Measurements from ENCODE around the gene ANKS3.

ANKS3 gene

GRCh38 chr16:4700997-4701743 lies 32.9 kb downstream of the ANKS3 start:
- H3K36me3 Mint-ChIP-seq = peaks cover 5% of the 10 kb centered on the region
- H3K9me3 Mint-ChIP-seq = no peaks in the 10 kb centered on the region
- no peaks in the 10 kb centered on the region for H3K4me1 Mint-ChIP-seq
- H3K27ac Mint-ChIP-seq = no peak overlapping the region
- ATAC-seq (ENCODE audit: low read depth) = no peak
- no peak overlapping the region for H3K4me3 Mint-ChIP-seq
- no peaks in the 10 kb centered on the region for H3K27me3 Mint-ChIP-seq
- DNase-seq (ENCODE audit: low spot score in 2 of 2) = no peak

- DNase-seq (ENCODE audit: low spot score in 2 of 2) (no peak), ATAC-seq (ENCODE audit: low read depth) (no peak)
- no peaks in the 10 kb centered on the region for H3K9me3 Mint-ChIP-seq
- no peaks in the 10 kb centered on the region for H3K27me3 Mint-ChIP-seq
- H3K4me3 Mint-ChIP-seq = no peak overlapping the region
- H3K36me3 Mint-ChIP-seq = peaks cover 5% of the 10 kb centered on the region
- peaks cover under 1% of the 10 kb centered on the region for H3K4me1 Mint-ChIP-seq
- no peak overlapping the region for H3K27ac Mint-ChIP-seq
Measured at GRCh38 chr16:4700380-4700996, 33.6 kb downstream of the ANKS3 start.

- ATAC-seq (ENCODE audit: low read depth) (no peak), DNase-seq (ENCODE audit: low spot score in 2 of 2) (no peak)
- peaks cover 1% of the 10 kb centered on the region for H3K36me3 Mint-ChIP-seq
- no peaks in the 10 kb centered on the region for H3K9me3 Mint-ChIP-seq
- no peaks in the 10 kb centered on the region for H3K27me3 Mint-ChIP-seq
- H3K4me3 Mint-ChIP-seq = no peak overlapping the region
- H3K4me1 Mint-ChIP-seq = peaks cover 4% of the 10 kb centered on the region
- no peak overlapping the region for H3K27ac Mint-ChIP-seq
Measured at GRCh38 chr16:4699046-4699556, 35.0 kb downstream of the ANKS3 start.

- ATAC-seq (ENCODE audit: low read depth) (no peak), DNase-seq (ENCODE audit: low spot score in 2 of 2) (no peak)
- Mint-ChIP-seq H3K27me3 (no peaks in the 10 kb centered on the region), H3K4me3 (no peak overlapping the region), H3K36me3 (peaks cover 1% of the 10 kb centered on the region), H3K9me3 (no peaks in the 10 kb centered on the region), H3K27ac (no peak overlapping the region), H3K4me1 (peaks cover 4% of the 10 kb centered on the region)
Measured at GRCh38 chr16:4698321-4699045, 35.6 kb downstream of the ANKS3 start.

GRCh38 chr16:4697848-4698291 lies 36.2 kb downstream of the ANKS3 start:
- Mint-ChIP-seq H3K4me3 (no peak overlapping the region), H3K27ac (no peak overlapping the region), H3K27me3 (no peaks in the 10 kb centered on the region), H3K9me3 (no peaks in the 10 kb centered on the region), H3K4me1 (peaks cover 4% of the 10 kb centered on the region), H3K36me3 (peaks cover 1% of the 10 kb centered on the region)
- DNase-seq (ENCODE audit: low spot score in 2 of 2) = no peak
- ATAC-seq (ENCODE audit: low read depth) = no peak

- DNase-seq (ENCODE audit: low spot score in 2 of 2) (no peak), ATAC-seq (ENCODE audit: low read depth) (no peak)
- H3K27ac Mint-ChIP-seq = no peak overlapping the region
- no peaks in the 10 kb centered on the region for H3K9me3 Mint-ChIP-seq
- peaks cover 1% of the 10 kb centered on the region for H3K36me3 Mint-ChIP-seq
- no peaks in the 10 kb centered on the region for H3K27me3 Mint-ChIP-seq
- peaks cover 9% of the 10 kb centered on the region for H3K4me1 Mint-ChIP-seq
- no peak overlapping the region for H3K4me3 Mint-ChIP-seq
Measured at GRCh38 chr16:4696905-4697847, 36.9 kb downstream of the ANKS3 start.

- Mint-ChIP-seq H3K36me3 (peaks cover 1% of the 10 kb centered on the region), H3K27ac (no peak overlapping the region), H3K27me3 (no peaks in the 10 kb centered on the region), H3K4me1 (peaks cover 9% of the 10 kb centered on the region), H3K9me3 (no peaks in the 10 kb centered on the region), H3K4me3 (no peak overlapping the region)
- no peak for ATAC-seq (ENCODE audit: low read depth)
- DNase-seq (ENCODE audit: low spot score in 2 of 2) = no peak
Measured at GRCh38 chr16:4696172-4696904, 37.7 kb downstream of the ANKS3 start.

- Mint-ChIP-seq H3K36me3 (peaks cover 1% of the 10 kb centered on the region), H3K27me3 (no peaks in the 10 kb centered on the region), H3K9me3 (no peaks in the 10 kb centered on the region), H3K4me3 (peak overlapping the region; percentile 75), H3K4me1 (peaks cover 9% of the 10 kb centered on the region), H3K27ac (peak overlapping the region; percentile 55)
- DNase-seq (ENCODE audit: low spot score in 2 of 2) (no peak), ATAC-seq (ENCODE audit: low read depth) (no peak)
Measured at GRCh38 chr16:4695473-4696171, 38.4 kb downstream of the ANKS3 start.

- ATAC-seq (ENCODE audit: low read depth) (no peak), DNase-seq (ENCODE audit: low spot score in 2 of 2) (no peak)
- peak overlapping the region; percentile 75 for H3K4me3 Mint-ChIP-seq
- peaks cover 11% of the 10 kb centered on the region for H3K4me1 Mint-ChIP-seq
- H3K27me3 Mint-ChIP-seq = no peaks in the 10 kb centered on the region
- H3K27ac Mint-ChIP-seq = peak overlapping the region; percentile 79
- H3K36me3 Mint-ChIP-seq = peaks cover 3% of the 10 kb centered on the region
- no peaks in the 10 kb centered on the region for H3K9me3 Mint-ChIP-seq
Measured at GRCh38 chr16:4694642-4695451, 39.2 kb downstream of the ANKS3 start.

- Mint-ChIP-seq H3K27ac (peak overlapping the region; percentile 79), H3K9me3 (no peaks in the 10 kb centered on the region), H3K4me3 (peak overlapping the region; percentile 75), H3K36me3 (peaks cover 3% of the 10 kb centered on the region), H3K4me1 (peaks cover 11% of the 10 kb centered on the region), H3K27me3 (no peaks in the 10 kb centered on the region)
- peak; percentile 41 for ATAC-seq (ENCODE audit: low read depth)
- peak in 1 of 2 donors; percentile 32 for DNase-seq (ENCODE audit: low spot score in 2 of 2)
Measured at GRCh38 chr16:4693956-4694641, 40.0 kb downstream of the ANKS3 start.

- ATAC-seq (ENCODE audit: low read depth) (peak; percentile 89), DNase-seq (ENCODE audit: low spot score in 2 of 2) (peak; percentile 94 to 98)
- Mint-ChIP-seq H3K36me3 (peaks cover 3% of the 10 kb centered on the region), H3K27me3 (no peaks in the 10 kb centered on the region), H3K9me3 (no peaks in the 10 kb centered on the region), H3K27ac (peak within 1 kb of the TSS; percentile 79), H3K4me3 (peak within 1 kb of the TSS; percentile 89), H3K4me1 (peaks cover 11% of the 10 kb centered on the region)
Measured at GRCh38 chr16:4693296-4693955, 40.6 kb downstream of the ANKS3 start, which contains the start of gene NUDT16L1. Gene NUDT16L1, plus strand, starts transcription at chr16:4693562. Its CDS starts 165 bp downstream, at chr16:4693727.
